HUES48 (cell line): ENCODE data around the gene ZBTB22.
"Not testable (repeated sequence)": the region's sequence is repeated elsewhere in the genome, so short reads cannot be mapped to it uniquely, and the experiment has no call there.

Source experiments
- H3K27ac ChIP-seq: one replicate; pipeline ENCODE4 v1.7.0; 2013; ENCODE audit warnings: low read depth, low read length, inconsistent platforms
- H3K27me3 ChIP-seq: 2 replicates; pipeline ENCODE4 v1.6.1; 2013; ENCODE audit warnings: mild to moderate bottlenecking, low read length; ENCODE audit not compliant: control insufficient read depth, insufficient read depth
- H3K36me3 ChIP-seq: 2 replicates; pipeline ENCODE4 v1.6.1; 2013; ENCODE audit warnings: low read length; ENCODE audit not compliant: control insufficient read depth, insufficient read depth
- H3K4me1 ChIP-seq: 2 replicates; pipeline ENCODE4 v1.6.1; 2013; ENCODE audit warnings: mild to moderate bottlenecking, low read length; ENCODE audit not compliant: control insufficient read depth, insufficient read depth
- H3K4me3 ChIP-seq: 2 replicates; pipeline ENCODE4 v1.5.1; 2013; ENCODE audit warnings: mild to moderate bottlenecking, low read depth, low read length
- H3K9ac ChIP-seq: 2 replicates; pipeline ENCODE4 v1.6.1; 2013; ENCODE audit warnings: mild to moderate bottlenecking, low read depth, low read length, moderate library complexity
- H3K9me3 ChIP-seq: 2 replicates; pipeline ENCODE4 v1.6.1; 2013; ENCODE audit warnings: low read length; ENCODE audit not compliant: control insufficient read depth, insufficient read depth

Gene ZBTB22

GRCh38 chr6:33317669-33318425 lies at the start of gene ZBTB22:
ZBTB22 (minus strand) TSS chr6:33317744; CDS start chr6:33316916, 828 bp downstream.
- no peaks in the 10 kb centered on the region for H3K9me3 ChIP-seq
- no peaks in the 10 kb centered on the region for H3K27me3 ChIP-seq
- H3K9ac ChIP-seq: peak within 1 kb of the TSS; percentile 78
- peak within 1 kb of the TSS; percentile 92 for H3K4me3 ChIP-seq
- H3K4me1 ChIP-seq: peaks cover 38% of the 10 kb centered on the region
- peaks cover 34% of the 10 kb centered on the region for H3K36me3 ChIP-seq
- peak within 1 kb of the TSS; percentile 97 for H3K27ac ChIP-seq

DNA sequence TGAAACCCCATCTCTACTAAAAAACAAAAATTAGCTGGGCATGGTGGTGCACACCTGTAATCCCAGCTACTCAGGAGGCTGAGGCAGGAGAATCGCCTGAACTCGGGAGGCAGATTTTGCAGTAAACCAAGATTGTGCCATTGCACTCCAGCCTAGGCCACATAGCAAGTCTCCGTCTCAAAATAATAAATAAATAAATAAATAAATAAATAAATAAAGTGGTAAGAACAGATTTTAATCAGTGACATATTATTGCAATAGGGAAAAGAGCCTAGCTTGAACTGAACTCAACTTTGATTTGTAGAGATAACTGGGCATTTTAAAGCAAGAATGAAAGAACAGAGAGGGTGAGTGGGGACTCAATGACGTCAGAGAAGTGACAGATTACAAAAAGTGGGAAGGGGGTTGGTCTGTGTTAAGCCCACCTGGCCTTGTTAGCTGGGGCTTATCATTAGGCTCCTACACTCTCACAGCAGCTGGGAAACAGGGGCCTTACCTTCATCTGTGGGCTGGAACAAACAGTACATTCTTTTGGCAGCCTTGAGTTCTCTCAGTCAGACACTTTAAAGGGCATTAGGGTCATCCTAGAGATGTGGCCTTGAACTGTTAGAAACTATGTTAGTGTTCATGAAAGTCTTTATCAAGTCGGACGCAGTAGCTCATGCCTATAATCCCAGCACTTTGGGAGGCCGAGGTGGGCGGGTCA lies 49.6 kb upstream of the ZBTB22 start:
- Histone ChIP-seq H3K9ac (no peak overlapping the region), H3K36me3 (no peaks in the 10 kb centered on the region), H3K4me3 (no peak overlapping the region), H3K4me1 (peaks cover 7% of the 10 kb centered on the region), H3K9me3 (no peaks in the 10 kb centered on the region), H3K27me3 (no peaks in the 10 kb centered on the region), H3K27ac (no peak overlapping the region)

DNA sequence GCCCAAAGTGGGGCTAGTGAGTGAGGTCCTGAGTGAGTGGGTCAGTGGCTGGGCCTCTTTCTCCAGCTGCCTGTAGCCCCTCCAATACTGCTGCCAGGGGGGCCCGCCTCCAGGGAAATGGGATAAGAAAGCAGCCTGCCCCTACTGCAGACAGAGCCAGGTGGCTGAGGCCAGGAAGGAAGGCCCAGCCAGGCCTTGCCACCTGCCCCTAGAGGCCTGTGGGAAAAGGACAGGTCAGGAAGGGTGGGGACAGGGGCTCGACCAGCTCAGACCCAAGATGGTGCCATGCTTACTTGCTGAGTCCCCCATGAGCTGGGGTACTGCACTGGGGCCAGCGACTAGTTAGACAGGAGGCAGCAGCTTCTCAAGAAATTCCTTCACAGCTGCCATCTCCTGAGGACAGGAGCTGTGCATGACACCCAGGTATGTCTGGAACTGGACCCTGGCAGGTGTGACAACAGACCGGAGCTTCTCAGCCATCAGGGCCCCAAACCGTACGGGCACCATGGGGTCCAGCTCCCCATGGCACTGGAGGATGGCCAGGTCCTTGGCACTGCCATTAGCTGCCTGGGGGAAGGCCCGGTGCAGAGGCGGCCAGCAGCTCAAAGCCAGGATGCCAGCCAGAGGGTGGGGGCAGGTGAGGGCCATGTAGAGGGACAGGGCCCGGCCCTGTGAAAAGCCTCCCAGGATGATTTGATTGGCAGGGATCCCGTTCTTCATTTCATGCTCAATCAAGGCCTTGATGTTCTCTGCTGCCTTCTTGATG lies 47.8 kb upstream of the ZBTB22 start:
- not testable (repeated sequence) for H3K9ac ChIP-seq, H3K27ac ChIP-seq, H3K9me3 ChIP-seq

GRCh38 chr6:33364475-33365205 lies 47.1 kb upstream of the ZBTB22 start:
- H3K4me1 ChIP-seq, H3K27me3 ChIP-seq, H3K9me3 ChIP-seq, H3K36me3 ChIP-seq, H3K27ac ChIP-seq, H3K4me3 ChIP-seq, H3K9ac ChIP-seq: not testable (repeated sequence)

More for the DNA sequence above, 47.8 kb upstream of the ZBTB22 start:
- not testable (repeated sequence) for H3K27me3 ChIP-seq, H3K36me3 ChIP-seq, H3K4me3 ChIP-seq, H3K4me1 ChIP-seq

DNA sequence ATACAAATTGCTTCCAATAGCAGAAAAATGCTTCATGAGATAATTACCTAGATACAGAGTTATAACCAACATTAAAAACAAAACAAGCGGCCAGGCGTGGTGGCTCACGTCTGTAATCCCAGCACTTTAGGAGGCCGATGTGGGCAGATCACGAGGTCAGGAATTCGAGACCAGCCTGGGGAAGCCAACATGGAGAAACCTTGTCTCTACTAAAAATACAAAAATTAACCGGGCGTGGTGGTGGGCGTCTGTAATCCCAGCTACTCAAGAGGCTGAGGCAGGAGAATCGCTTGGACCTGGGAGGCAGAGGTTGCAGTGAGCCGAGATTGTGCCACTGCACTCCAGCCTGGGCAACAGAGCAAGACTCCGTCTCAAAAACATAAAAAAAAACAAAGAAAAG lies 45.9 kb upstream of the ZBTB22 start:
- H3K27ac ChIP-seq, H3K4me3 ChIP-seq, H3K27me3 ChIP-seq, H3K36me3 ChIP-seq, H3K9me3 ChIP-seq, H3K9ac ChIP-seq: not testable (repeated sequence)
- peaks cover 14% of the 10 kb centered on the region for H3K4me1 ChIP-seq

DNA sequence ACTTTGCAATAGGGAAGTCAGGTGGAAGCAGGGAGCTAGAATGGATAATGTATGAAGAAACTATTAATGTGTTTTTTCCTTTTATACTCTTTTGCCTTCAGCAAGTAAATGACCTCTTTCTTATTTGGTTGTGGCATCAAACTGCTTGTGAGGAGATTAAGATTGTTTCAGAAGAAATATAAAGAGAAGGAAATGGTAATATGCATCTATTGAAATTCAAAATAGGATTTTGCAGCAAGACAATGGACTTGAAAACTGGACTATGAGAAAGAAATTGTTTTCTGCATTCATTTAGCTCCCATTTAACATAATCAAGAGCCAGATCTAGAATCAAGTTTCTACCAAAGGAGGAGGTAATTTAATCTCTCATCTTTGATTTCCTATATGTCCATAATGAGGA lies 41.8 kb upstream of the ZBTB22 start:
- Histone ChIP-seq H3K9ac (no peak overlapping the region), H3K9me3 (no peaks in the 10 kb centered on the region), H3K4me1 (peaks cover 13% of the 10 kb centered on the region), H3K36me3 (no peaks in the 10 kb centered on the region), H3K4me3 (no peak overlapping the region), H3K27me3 (no peaks in the 10 kb centered on the region; the same call in 1 of the 2 replicates), H3K27ac (no peak overlapping the region)

DNA sequence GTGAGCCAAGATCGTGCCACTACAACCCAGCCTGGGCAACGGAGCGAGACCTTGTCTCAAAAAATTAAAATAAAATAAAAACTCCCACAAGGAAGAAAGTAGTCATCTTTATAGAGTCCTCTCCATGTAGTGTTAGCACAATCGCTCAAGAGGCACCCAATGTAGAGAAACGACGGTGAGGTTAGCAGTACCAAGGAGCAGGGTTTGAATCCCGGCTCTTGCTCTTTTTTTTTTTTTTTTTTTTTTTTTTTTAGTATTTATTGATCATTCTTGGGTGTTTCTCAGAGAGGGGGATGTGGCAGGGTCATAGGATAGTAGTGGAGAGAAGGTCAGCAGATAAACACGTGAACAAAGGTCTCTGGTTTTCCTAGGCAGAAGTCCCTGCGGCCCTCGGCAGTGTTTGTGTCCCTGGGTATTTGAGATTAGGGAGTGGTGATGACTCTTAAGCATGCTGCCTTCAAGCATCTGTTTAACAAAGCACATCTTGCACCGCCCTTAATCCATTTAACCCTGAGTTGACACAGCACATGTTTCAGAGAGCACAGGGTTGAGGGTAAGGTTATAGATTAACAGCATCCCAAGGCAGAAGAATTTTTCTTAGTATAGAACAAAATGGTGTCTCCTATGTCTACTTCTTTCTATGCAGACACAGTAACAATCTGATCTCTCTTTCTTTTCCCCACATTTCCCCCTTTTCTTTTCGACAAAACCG lies 39.8 kb upstream of the ZBTB22 start:
- not testable (repeated sequence) for H3K9ac ChIP-seq, H3K4me3 ChIP-seq, H3K36me3 ChIP-seq, H3K27me3 ChIP-seq, H3K27ac ChIP-seq, H3K9me3 ChIP-seq, H3K4me1 ChIP-seq

DNA sequence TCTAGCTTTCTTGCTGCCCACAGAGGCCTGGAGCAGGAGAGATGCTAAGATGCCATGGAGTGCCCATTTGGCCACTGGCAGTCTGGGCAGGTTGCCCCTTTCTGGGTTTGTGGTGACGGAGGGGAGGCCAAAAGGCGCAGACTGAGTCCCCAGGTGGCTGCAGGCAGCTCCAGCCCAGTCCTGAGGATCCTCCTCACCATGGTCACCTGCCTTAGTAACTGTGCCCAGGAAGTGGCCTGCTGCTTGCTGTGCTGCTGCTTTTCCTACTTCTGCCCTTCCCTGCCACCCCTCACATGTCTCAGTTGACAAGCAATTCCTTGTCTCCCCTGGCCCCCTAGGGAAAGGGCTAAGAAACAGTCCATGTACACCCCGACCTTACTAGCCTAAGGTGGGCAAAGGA lies 38.8 kb upstream of the ZBTB22 start:
- Histone ChIP-seq H3K9me3 (no peaks in the 10 kb centered on the region), H3K27ac (no peak overlapping the region), H3K4me3 (no peak overlapping the region), H3K36me3 (no peaks in the 10 kb centered on the region), H3K9ac (no peak overlapping the region), H3K4me1 (peaks cover 10% of the 10 kb centered on the region; the same call in 1 of the 2 replicates), H3K27me3 (no peaks in the 10 kb centered on the region; the same call in 1 of the 2 replicates)

DNA sequence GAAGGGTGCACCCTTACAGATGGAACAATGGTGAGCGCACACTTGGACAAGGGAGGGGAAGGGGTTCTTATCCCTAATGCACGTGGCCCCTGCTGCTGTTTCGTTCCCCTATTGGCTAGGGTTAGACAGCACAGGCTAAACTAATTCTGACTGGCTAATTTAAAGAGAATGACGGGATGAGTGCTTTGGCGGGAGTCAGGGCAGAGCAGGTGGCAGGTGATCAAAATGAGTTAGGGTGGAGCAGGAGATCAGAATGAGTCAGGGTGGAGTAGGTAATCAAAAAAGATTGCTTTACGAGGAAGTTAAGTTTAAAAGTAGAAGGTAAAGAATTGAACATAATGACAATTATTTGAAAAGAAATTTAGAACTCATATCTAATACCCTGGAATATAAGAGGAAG lies 38.3 kb upstream of the ZBTB22 start:
- not testable (repeated sequence) for H3K4me1 ChIP-seq, H3K9me3 ChIP-seq, H3K36me3 ChIP-seq, H3K9ac ChIP-seq, H3K4me3 ChIP-seq, H3K27me3 ChIP-seq, H3K27ac ChIP-seq

DNA sequence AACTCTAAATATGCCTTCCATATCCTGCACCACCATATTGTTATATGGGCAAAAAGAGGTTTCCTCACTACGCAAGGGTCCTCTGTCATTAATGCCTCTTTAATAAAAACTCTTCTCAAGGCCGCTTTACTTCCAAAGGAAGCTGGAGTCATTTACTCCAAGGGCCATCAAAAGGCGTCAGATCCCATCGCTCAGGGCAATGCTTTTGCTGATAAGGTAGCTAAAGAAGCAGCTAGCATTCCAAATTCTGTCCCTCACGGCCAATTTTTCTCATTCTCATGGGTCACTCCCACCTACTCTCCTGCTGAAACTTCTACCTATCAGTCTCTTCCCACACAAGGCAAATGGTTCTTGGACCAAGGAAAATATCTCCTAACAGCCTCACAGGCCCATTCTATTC lies 30.3 kb upstream of the ZBTB22 start:
- H3K4me1 ChIP-seq: peaks cover 4% of the 10 kb centered on the region
- no peak overlapping the region for H3K27ac ChIP-seq
- H3K36me3 ChIP-seq: no peaks in the 10 kb centered on the region
- H3K27me3 ChIP-seq: no peaks in the 10 kb centered on the region
- H3K4me3 ChIP-seq: no peak overlapping the region
- H3K9ac ChIP-seq: no peak overlapping the region
- no peaks in the 10 kb centered on the region for H3K9me3 ChIP-seq
